H1 (cell line): ENCODE results near the gene ARL3. TPM values are rescaled to one million over a fixed set of nuclear protein-coding genes. Genes with fewer than 3 reads are reported as not detected.

ENCODE experiments used
- BRCA1 ChIP-seq: IDR thresholded peaks from 2 replicates; pipeline ENCODE4 v1.6.1; 2012; ENCODE audit warnings: low read depth, low read length, improper control_type of control experiment
- CTBP2 ChIP-seq: IDR thresholded peaks from 2 replicates; pipeline ENCODE4 v1.7.0; 2011; ENCODE audit warnings: borderline replicate concordance, mild to moderate bottlenecking, moderate library complexity, mixed read lengths, low read length; ENCODE audit not compliant: insufficient read depth, insufficient read length
- EGR1 ChIP-seq: IDR thresholded peaks from 2 replicates; pipeline ENCODE4 v1.6.1; 2011; ENCODE audit warnings: low read depth, low read length, borderline replicate concordance
- GTF2F1 ChIP-seq: IDR thresholded peaks from 2 replicates; pipeline ENCODE4 v1.6.1; 2012; ENCODE audit warnings: low read depth, low read length, improper control_type of control experiment, borderline replicate concordance
- HDAC2 ChIP-seq, 2 experiments: fragments of 300-600 bp in 1 of 2; sonication (generic) in 1 of 2; IDR thresholded peaks; 2 replicates each; pipeline ENCODE4 v1.6.1; 2011 to 2012; ENCODE audit warnings: low read depth in 2 of 2, low read length in 2 of 2, mild to moderate bottlenecking in 2 of 2, moderate library complexity in 2 of 2, borderline replicate concordance in 1 of 2, inconsistent platforms in 1 of 2
- MAFK ChIP-seq: IDR thresholded peaks from 2 replicates; pipeline ENCODE4 v1.6.1; 2012; ENCODE audit warnings: low read depth, mild to moderate bottlenecking, improper control_type of control experiment, low read length
- POLR2A ChIP-seq, 2 experiments: IDR thresholded peaks; 1 replicate in 1 of 2; 2 replicates in 1 of 2; pipeline ENCODE4 v1.6.1; 2011; ENCODE audit warnings: low read depth in 2 of 2, low read length in 2 of 2, mild to moderate bottlenecking in 2 of 2; ENCODE audit errors: control extremely low read depth in 1 of 2
- TAF1 ChIP-seq: IDR thresholded peaks from 2 replicates; pipeline ENCODE4 v1.6.1; 2011; ENCODE audit warnings: mild to moderate bottlenecking, low read depth, low read length
- polyA plus RNA-seq, 7 experiments: library from polyadenylated mRNA; depleted of rRNA in 3 of 7; stranded (reverse) in 5 of 7; unstranded in 2 of 7; fragments of >200 nt in 5 of 7; fragments of 200-250 nt in 2 of 7; gene quantifications; 1 replicate in 5 of 7; 2 replicates in 1 of 7; 4 replicates in 1 of 7; pipeline versions ENCODE4 v1.2.1 to v1.2.3, GENCODE V29; 2011 to 2013; ENCODE audit warnings: missing spikeins in 2 of 7, mixed read lengths in 2 of 7
- total RNA-seq: library from RNA; stranded (reverse); fragmentation: NEBNext Ultra II Directional; extraction: Animal tissue kit (Norgen Biotek cat#: 25700); gene quantifications from 2 replicates; pipeline ENCODE4 v1.2.1, GENCODE V29; 2021

The ARL3 gene
- total and polyA plus RNA-seq, 2 of the 8 experiments (the other 6 are each of a cell fraction or from before 2014, with no cell fraction given) = 8.8 to 16.2 TPM

DNA sequence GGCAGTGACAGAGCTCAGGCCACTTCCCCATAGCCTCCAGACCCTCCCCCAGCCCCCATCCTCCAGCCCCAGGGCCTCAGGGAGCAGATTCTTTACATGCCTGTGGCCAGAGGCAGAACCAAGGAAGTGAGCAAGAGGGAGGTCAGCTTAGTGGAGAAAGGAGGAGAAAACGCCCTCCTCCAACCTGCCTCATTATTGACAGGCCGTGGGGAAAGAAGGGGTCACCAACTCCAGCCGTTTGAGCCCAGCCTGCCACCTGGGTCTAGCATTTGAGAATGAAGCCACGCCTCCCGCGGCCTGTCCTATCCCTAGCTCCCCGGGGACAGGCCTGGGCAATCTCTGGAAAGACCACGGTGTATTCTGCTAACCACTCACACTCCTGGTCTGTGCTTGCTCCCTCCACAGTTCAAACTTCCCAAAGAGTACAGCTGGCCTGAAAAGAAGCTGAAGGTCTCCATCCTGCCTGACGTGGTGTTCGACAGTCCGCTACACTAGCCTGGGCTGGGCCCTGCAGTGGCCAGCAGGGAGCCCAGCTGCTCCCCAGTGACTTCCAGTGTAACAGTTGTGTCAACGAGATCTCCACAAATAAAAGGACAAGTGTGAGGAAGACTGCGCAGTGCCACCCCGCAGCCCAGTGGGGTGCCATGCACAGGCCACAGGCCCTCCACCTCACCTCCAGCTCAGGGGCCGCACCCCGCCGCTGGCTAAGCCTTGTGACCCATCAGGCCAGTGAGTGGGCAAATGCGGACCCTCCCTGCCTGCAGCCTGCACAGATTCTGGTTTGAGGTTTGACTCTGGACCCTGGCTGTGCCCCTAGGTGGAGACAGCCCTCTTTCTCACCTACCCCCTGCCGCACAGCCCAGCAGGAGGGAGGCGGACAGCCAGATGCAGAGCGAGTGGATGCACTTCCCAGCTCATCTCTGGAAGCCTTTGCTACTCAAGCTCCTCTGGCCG lies 84.3 kb downstream of the ARL3 start (continued):
- TF ChIP-seq EGR1 = no peak
- TF ChIP-seq HDAC2 (IDR thresholded peaks at IDR 0.05; ENCODE audit: borderline replicate concordance in 1 of 2, low read depth in 2 of 2, low read length in 2 of 2) = no peak
- TF ChIP-seq GTF2F1 = no peak
- TF ChIP-seq POLR2A (IDR thresholded peaks at IDR 0.05; ENCODE audit: control extremely low read depth in 1 of 2, low read depth in 2 of 2, low read length in 2 of 2) = peak in 1 of 2 experiments; percentile 73; a peak in 2 of 3 replicates
- TF ChIP-seq TAF1 = peak; percentile 63; the same call in 1 of the 2 replicates
- no peak for TF ChIP-seq BRCA1
- TF ChIP-seq CTBP2 = no peak
- TF ChIP-seq MAFK = no peak
- TF ChIP-seq, all 59 proteins: peak for 9
